C4-2B (cell line): ENCODE results near the gene SLC25A25.

Experiments
- CTCF ChIP-seq: fragments of 450-650 bp; conservative IDR thresholded peaks from 2 replicates; pipeline ENCODE4 v1.5.1; 2017; ENCODE audit warnings: mild to moderate bottlenecking
- ZFX ChIP-seq: fragments of 450-650 bp; IDR thresholded peaks from 2 replicates; pipeline ENCODE4 v1.6.1; 2017

- TF ChIP-seq CTCF (no peak), ZFX (no peak)
These were observed 70.0 kb downstream of the SLC25A25 start for GRCh38 chr9:128138001-128138400.
